SHP77 (cell line): Measurements from ENCODE around the gene KRTAP10-7.
"Not testable (repeated sequence)": the region's sequence is repeated elsewhere in the genome, so short reads cannot be mapped to it uniquely, and the experiment has no call there.

Source experiments
- DNase-seq, 2 experiments: peaks; one replicate each; lab custom pipeline; 2025; lab: John Stamatoyannopoulos, UW

KRTAP10-7 gene

DNA sequence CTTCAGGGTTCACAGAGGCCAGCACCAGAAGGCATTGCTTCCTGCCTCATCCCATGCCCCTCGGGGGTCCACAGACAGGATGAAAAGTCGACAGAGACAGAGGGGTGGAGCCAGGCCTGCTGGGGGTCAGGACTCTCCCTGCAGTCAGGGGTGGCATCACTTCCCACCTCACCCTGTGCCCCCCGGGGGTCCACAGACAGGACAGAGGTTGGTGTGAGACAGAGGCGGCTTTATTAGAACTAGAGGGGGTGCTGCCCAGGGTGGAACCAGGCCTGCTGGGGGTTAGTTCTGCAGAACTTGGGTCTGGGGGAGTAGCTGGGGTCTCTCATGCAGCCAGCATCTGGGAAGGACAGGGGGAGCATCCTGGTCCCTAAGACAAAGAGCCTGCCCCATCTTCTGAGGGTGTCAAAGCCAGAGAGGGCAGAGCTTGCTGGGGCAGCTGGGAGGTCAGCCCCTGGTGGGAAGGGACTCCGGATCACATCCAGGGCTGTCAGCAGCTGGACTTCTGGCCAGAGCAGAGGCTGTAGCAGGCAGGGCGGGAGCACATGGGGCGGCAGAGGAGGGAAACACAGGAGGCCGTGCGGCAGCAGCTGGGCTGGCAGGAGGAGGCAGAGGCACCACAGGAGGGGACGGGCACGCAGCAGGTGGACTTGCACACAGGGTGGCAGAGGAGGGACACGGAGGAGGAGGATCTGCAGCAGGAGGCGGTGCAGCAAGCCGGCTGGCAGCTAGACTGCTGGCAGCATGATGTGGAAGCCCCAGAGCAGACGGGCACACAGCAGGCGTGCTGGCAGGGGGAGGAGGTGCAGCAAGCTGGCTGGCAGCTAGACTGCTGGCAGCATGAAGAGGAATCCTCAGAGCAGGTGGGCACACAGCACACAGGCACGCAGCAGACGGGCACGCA lies 9.2 kb upstream of the KRTAP10-7 start:
- DNase-seq = peak in 1 of 2 experiments; percentile 42

DNA sequence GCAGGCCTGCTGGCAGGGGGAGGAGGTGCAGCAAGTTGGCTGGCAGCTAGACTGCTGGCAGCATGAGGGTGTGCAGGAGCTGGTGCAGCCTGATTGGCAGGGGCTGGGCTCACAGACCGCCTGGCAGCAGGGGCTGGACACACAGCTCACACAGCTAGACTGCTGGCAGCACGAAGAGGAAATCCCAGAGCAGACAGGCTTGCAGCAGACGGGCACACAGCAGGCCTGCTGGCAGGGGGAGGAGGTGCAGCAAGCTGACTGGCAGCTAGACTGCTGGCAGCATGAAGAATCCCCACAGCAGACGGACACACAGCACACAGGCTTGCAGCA lies 8.6 kb upstream of the KRTAP10-7 start:
- DNase-seq = not testable (repeated sequence)

DNA sequence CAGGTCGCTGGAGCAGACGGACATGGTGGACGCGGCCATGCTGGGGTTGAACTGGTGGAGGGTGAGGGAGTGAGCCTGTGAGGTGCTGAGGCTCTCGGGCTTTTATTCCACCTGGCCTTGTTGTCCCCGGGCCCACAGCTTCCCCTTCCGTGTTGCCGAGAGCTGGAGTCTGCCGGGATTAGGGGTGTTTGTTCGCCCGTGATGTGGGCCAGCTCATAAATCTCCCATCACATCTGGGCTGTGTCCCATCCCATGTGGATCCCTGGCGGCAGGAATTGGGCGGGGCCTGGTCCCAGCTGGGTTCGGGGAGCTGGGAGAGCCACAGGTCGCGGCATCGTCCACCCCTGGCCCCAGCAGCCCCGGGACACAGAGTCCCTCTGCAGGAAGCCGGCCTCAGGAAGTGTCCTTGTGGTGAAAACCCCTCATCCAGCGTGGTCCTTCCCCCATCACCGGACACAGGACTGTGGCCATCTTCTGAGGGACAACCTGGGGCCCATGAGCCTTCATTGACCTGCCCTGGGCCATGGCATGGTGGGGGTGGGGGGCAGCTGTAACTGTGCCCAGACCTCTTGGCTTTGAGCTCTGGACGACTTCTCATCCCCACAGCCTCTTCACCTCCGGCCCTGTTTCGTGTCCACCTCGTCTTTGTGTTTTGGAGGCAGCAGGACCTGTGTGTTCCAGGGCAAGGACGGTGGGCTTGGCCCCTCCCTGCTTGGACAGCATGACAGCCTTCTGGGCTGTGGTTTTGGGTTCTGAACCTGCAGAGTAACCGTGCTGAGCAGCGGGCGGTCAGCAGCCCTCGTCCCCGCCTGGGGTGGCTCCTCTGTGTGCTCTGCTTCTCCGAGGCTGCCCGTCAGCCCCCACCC lies 7.7 kb upstream of the KRTAP10-7 start, which contains the start of gene KRTAP10-6:
KRTAP10-6 (minus strand) TSS at position 60 of the 866 bp plus-strand sequence; CDS start at position 39, 21 bp downstream.
- no peak for DNase-seq

DNA sequence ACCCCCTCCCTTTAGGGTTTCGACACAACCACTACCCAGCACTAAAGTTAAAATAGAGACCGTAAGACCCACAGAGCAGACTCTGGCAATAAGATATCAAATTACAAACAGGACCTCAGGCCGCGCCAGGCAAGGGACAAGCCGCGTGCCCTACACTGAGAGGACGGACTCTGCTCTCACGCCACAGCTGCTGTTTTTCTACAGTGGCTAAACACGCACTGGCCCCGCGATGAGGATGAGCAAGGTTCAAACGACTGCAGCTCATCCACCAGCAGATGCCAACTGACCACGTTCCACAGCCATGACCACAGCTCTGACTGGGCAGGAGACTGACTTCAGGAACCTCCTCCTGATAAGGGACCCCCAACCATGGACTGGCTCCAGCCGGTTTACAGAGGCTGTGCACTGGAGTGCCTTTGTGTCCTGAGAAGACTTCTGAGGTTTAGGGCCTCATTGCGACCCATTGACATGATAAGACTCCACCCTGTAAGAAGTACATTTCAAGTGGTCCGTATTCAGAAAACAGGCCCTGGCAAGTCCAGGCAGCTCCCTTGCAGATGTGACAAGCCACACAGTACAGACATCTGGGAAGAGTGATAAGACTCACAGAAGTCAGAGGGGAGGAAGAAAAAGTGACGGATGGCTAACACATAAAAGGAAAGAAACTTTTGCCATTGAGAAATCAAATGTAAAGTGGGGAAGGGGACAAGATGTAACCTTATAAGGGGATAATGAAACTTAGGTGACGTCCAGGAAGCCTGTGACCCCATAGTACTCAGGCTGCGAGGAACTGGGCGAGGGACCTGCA lies 6.6 kb upstream of the KRTAP10-7 start:
- DNase-seq = no peak

DNA sequence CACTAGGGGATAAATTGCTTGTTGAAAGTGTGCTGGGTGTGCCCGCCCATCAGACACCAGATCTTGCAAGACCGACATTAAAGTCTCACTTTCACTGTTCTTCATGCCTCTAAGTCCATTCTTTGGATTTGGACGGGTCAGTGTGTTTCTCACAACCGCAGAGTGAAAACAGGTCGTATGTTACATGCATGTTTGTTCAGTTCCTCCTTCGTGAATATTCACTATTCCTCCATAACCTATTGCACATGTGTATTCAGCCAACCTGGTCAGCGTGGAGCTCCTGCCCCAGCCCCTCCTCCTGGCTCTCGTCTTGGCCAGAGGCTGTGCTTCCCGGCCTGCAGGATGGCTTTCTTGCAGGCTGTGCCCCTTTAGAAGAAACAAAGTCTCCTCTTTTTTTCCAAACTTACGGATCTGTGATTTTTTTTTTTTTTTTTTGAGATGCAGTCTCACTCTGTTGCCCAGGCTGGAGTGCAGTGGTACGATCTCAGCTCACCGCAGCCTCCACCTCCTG lies 5.9 kb upstream of the KRTAP10-7 start:
- DNase-seq = no peak

DNA sequence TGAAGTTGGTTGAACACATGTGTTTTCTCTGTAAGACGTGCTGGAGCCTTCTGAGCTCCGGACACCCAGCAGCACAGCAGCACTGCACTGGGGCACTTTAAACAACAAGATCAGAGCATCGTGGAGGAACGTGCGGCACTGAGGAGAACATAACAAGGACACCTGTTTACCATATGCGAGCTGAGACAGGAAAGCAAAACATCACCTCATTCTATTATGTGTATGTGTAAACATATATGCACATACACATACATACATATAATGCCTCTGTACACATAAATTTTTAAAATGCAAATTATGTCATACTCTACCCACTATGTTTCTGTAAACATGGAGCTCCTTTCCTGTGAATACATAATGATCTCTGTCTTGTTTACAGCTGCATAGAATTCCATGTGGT lies 4.9 kb upstream of the KRTAP10-7 start:
- no peak for DNase-seq

DNA sequence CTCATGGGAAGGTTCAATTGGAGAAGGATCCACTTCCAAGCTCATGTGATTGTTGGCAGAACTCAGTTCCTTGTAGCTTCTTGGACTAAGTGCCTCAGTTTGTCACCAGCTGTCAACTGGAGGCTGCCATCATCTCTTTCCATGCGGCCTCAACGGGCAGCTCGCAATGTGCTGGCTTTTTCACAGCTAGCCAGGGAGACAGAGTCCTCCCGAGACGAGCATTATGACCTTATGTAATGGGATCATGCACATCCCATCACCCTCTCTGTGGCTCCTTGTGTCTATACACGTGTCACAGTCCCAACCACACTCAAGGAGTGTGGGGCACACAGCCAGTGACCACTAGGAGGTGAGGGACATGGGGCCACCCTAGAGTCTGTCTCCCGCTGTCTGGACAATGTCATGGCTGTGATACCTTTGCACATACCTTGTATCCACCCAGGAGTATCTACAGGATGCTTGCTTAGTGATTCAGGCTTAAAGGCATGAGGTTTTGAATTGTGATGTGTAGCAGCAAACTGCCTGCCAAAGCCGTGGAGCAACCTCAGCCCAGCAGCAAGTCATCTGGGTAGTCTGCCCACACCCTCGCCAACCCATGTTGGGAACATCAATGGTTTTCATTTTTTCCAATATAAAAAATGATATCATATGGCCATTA lies 4.2 kb upstream of the KRTAP10-7 start:
- DNase-seq = no peak

DNA sequence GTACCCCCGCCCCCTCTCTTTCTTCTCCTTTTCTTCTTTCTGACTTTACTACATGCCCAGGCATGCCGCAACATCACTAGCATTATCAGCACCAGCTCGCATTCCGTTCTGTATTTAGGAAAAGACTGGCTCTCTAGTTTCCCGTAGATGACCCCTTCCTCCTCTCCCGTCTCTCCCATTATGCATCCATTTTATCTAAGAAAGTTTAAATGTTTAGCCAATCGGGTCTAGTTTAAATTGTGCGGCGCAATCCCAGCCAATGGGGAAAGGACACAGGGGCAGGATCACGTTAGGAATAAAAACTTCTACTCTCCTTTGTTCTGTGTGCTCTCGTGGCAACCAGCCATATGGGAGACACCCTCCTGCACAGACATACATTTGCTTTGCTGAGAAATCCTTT lies 2.3 kb upstream of the KRTAP10-7 start:
- no peak for DNase-seq

DNA sequence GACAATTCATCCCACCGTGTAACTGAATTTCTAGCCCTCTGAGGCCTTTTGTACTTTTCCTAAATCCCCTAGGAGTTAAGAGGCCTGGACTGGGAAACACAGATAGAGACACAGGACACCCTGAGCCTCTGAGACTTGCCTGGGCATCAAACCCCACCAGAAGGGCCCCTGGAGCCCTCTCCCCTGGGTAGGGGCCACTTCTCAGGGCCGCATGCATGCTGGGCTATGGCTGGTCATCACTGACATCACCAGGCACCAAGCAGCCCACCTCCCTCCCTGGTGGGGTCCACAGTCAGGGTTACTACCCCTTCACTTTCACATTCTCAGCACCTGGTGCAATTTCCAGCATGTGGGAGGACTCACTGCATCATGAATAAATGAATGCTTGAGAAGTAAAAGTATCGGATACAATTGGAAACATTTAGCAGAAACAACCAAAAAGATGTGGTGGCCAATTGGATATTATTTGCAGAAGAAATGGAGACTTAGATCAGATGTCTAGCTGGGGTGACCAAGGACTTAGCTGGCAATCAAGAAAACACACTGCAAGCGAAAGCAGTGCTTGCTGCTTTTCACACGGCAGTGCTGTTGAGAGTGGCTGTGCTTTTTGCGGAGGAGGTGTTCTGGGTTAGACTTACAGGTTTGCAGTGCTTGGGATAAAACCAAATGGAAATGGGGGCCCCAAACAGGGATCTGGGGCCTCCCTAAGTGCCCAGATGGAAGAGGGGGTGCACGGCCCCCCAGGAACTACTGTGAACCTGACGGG lies 950 bp upstream of the KRTAP10-7 start:
- DNase-seq = no peak

DNA sequence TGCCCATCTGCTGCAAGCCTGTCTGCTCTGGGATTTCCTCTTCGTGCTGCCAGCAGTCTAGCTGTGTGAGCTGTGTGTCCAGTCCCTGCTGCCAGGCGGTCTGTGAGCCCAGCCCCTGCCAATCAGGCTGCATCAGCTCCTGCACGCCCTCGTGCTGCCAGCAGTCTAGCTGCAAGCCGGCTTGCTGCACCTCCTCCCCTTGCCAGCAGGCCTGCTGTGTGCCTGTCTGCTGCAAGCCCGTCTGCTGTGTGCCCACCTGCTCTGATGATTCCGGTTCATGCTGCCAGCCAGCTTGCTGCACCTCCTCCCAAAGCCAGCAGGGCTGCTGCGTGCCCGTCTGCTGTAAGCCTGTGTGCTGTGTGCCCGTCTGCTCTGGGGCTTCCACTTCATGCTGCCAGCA lies 694 bp downstream of the KRTAP10-7 start:
- DNase-seq = peak; percentile 29 to 47

DNA sequence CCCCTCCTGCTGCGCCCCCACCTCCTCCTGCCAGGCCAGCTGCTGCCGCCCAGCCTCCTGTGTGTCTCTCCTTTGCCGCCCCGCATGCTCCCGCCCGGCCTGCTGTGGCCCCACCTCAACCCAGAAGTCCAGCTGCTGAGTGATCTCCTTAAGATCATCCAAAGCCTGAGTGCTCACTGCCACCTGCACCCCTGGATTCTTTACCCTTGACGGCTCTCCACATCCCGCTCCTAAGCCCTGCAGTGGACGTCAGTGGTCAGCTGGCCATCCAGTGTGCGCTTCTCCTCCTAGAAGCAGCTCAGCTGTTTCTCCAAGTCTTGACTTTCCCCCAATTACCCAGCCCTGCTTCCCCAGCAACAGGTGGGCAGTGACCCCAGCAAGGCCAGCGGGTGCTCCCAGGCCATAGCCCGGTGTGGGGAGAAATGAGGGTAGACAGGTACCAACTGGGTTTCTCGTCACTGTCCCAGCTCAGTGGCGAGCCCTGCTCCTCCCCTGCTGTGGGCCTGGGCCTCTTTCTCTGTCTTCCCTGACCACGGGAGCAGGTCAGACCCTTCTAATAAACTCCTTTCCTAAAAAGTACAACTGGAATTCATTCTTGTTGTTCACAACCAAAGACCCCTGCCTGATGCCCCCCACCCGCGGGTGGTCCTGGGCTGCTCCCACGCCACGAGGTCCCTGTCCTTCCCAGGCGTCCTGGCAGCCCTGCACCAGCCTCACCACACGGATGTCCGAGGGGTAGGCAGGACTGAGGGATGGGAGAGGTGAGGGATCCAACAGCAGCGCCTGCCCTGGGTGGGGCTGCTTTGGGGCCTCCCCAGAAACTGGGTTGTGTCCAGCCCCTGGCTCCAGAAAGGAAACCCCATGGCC lies 1.4 kb downstream of the KRTAP10-7 start:
- DNase-seq = no peak

DNA sequence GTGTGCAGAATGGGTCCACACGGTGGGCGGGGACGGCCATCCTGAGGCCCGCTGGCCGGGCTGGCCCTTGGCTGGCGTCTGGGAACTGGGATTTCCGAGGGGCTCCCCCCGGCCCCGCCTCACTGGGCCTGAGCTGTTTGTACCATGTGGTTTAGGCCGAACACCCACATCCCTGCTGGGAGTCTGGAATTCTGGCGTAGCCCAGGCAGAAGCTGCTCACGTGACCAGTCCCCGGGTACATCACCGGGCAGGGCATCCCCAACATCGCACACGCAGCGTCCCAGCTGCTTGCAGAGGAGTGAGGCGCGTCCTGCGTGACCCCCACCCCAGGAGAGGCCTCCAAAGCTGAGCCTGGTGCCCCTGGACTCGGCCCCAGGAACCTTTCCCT lies 2.1 kb downstream of the KRTAP10-7 start:
- DNase-seq = no peak

DNA sequence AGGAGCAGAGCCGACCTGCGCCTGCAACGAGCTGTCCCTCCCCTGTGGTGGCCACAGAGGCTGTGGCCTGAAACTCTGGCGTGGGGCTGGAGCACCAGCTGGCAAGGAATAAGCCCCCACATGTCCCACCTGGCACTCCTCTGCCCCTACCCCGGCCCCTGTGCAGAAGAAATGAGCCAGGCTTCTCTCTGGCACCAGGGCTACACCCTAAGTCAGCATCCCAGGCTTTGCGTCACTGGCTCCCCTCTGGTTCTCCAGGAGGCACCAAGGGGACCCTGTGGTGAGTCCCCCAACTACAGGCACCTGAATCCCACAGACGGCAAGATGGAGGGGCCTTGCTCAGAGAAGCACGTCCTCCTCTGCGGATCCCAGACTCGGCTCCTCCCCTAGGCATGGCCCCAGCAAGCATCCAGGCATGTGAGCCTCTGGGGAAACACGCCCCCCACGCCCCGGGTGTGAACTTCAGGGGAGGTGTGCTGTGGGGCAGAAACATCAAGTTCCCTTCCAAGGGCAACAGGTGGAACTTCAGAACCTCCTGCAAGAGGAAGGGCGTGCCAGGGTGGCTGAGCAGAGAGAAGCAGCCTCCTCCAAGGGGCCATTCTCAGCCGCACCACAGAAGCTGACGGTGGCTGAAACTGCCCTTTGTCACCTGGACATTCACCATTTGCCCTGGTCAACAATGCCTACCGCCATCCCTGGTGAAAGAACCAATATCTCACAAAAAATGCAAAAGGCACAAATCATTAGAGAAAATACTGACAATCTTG lies 2.9 kb downstream of the KRTAP10-7 start:
- DNase-seq = no peak

DNA sequence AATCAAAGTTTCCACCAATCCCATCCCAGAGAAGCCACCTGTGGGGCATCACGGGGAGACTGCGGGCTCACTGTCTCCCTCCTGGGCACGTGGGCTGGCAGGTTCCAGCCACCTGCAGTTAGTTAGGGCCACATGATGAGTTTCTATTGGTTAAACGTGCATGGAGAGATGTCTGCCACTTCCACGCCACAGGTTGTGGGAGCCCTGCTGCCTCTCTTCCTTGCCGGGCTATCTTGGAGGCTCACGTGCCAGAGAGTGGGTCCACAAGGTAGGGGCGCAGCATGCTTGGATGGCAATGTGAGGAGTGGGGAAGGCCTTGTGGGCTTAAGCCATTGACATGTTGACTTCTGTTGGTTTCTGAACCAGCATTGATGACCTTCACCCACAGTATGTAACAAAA lies 3.5 kb downstream of the KRTAP10-7 start:
- no peak for DNase-seq

DNA sequence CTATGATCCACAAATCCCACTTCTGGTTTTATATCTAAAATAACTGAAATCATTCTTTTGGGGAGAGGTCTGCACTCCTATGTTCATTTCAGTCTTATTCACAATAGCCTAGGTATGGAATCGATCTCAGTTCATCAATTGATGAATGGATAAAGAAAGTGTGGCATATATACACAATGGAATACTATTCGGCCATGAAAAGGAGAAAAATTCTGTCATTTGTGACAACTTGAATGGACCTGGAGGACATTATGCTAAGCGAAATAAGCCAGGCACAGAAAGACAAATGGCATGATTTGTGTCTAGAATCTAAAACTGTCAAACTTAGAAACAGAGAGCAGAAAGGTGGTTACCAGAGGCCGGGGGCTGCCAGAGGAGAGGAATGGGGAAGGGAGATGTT lies 6.1 kb downstream of the KRTAP10-7 start:
- DNase-seq = no peak

DNA sequence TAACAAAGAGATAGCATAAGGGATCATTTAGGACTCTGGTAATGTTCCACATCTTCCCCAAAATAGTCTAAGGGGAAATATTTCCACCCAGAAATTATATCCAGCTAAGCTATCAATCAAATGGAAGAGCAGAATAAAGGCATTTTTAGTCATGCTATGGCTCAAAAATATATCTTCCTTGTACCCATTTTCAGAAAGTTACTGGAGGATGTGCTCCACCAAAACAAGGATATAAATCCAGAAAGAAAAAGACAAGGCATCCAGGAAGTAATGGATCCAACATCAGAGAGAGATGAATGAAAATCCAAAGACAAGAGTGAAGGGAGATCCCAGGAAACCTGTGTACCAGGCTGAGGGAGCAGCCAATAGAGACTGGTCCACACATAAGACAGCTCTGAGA lies 8.8 kb downstream of the KRTAP10-7 start:
- no peak for DNase-seq

DNA sequence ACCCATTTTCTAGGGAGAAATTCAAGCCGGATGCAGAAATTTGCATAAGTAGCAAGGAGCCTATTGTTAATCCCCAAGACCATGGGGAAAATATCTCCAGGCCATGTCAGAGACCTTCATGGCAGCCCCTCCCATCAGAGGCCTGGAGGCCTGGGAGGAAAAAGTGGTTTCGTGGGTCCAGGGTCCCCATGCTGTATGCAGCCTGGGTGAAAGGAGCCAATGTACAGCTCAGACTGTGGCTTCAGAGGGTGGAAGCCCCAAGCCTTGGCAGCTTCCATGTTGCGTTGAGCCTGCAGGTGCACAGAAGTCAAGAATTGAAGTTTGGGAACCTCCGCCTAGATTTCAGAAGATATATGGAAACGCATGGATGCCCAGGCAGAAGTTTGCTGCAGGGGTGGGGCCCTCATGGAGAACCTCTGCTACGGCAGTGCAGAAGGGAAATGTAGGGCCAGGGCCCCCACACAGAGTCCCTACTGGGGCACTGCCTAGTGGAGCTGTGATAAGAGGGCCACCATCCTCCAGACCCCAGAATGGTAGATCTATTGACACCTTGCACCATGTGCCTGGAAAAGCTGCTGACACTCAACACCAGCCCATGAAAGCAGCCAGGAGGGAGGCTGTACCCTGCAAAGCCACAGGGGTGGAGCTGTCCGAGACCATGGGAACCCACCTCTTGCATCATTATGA lies 9.9 kb downstream of the KRTAP10-7 start:
- DNase-seq = not testable (repeated sequence)

DNA sequence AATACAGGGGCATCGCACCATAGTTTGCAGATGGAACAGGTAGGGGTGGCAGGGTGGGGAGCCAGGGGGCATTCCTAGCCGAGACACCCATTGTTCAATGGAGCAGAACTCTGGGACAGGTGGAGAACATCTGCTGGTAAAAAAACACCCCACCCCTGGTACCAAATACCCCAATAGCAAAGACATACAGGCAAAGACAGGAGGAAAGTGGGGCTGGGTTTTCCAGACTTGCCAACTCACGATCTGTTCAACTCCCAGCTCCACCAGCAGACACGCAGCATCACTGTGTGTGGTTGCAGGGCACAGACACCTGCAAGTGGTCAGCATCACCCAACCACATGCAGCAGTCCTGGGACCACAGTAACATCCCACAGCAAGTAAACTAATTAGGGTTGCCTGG lies 11.2 kb downstream of the KRTAP10-7 start:
- DNase-seq = no peak
